Medulla oblongata (tissue), 1 donor: Measurements from ENCODE around the gene AMDHD2.
A peak's percentile ranks its signal among the peaks of the same experiment; 100 is the strongest.
"Not testable (repeated sequence)": the region's sequence is repeated elsewhere in the genome, so short reads cannot be mapped to it uniquely, and the experiment has no call there.

Experiments used
- DNase-seq: peaks from one replicate; pipeline ENCODE4 v3.0.0-alpha.2; 2015; ENCODE audit errors: extremely low spot score

Gene AMDHD2

DNA sequence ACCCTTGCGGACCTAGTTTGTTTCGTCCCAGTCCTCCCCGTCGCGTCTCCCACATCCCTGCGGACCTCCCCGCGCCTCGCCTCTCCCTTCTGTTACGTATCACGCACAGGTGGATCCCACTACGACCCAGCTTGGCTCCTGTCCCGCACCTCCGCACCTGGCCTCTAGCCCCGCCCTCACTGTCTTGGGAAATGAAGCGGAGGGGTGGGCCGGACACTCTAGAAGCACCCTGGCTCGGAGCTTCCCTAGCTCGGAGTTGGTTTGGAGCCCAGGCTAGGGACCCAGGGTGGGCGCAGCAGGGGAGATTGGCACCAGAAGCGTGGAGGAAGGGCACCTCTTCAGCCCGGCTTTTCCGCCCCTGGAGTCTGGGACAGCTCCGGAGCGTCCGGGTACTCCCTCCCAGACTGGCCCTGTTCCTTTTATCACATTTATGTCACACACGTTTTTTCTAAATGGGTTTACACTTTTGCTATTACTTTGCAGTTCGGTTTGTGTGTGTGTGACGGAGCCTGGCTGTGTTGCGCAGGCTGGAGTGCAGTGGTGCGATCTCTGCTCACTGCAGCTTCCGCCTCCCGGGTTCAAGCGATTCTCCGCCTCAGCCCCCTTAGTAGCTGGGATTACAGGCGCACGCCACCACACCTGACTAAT is 12.4 kb downstream of the AMDHD2 start:
- DNase-seq, result peak; percentile 64

GRCh38 chr16:2533142-2533755 is 13.1 kb downstream of the AMDHD2 start:
- DNase-seq, result not testable (repeated sequence)

- no peak for DNase-seq
Observed at GRCh38 chr16:2533912-2534311, 13.7 kb downstream of the AMDHD2 start.

GRCh38 chr16:2534335-2534734 is 14.2 kb downstream of the AMDHD2 start:
- not testable (repeated sequence) for DNase-seq

DNA sequence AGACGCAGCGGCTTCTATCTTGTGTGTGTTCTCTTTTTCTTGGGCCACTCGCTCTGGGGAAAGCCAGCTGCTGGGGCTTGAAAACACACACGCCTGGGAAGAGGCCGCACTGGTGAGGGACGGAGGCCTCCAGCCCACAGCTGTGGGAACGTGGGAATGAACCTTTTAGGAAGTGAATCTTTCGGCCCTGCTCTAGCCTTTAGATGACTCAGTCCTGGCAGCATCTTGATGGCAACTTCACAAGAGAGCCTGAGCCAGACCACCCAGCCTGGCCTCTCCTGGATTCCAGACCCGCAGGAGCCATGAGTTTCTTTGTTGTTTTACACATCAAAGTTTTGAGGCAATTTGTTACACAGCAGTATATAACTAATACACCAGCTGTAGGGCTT is 15.4 kb downstream of the AMDHD2 start:
- no peak for DNase-seq

DNA sequence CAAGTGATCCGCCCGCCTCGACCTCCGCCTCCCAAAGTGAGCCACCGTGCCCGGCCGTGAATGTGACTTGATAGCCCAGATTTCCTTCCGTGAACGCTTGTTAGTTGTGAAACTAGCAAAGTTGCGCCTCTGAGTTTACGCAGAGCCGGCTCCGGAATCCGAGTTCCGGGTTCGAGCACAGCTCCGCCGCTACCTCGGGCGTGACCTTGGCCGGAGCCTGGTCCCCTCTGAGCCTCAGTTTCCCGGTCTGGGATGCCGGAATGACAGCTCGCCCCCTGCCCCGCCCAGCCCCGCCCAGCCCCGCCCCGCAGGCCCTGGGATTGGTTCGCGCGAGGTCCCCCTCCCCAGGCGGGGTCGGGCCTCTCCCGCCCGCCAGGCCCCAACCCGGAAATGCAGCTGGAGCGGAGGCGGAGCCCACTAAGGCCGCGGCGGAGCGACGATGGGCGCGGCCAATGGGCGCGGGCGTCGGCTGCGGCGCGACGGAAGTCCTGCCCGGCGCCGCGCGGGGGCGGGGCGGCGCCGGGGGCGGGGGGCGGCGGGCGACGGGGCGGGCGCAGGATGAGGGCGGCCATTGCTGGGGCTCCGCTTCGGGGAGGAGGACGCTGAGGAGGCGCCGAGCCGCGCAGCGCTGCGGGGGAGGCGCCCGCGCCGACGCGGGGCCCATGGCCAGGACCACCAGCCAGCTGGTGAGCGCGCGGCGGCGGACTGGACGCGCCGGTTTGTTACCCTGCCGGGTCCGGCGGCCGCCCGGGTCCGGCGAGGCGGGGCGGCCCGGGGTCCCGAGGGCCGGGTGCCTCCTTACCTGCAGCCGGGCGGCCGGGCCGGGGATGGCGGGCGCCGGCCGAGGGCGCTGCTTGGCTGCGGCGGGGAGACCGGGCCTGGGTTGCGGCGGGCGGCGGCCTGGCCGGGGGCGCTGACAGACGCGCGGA is 17.5 kb downstream of the AMDHD2 start, which contains the start of gene PDPK1:
TSS of gene PDPK1 (plus strand) at position 571 of the 929 bp plus-strand sequence. CDS start at position 663, 92 bp downstream.
- DNase-seq, result peak; percentile 97

GRCh38 chr16:2539192-2539844 is 19.1 kb downstream of the AMDHD2 start:
- not testable (repeated sequence) for DNase-seq

GRCh38 chr16:2539845-2540458 is 19.8 kb downstream of the AMDHD2 start:
- DNase-seq, result not testable (repeated sequence)

DNA sequence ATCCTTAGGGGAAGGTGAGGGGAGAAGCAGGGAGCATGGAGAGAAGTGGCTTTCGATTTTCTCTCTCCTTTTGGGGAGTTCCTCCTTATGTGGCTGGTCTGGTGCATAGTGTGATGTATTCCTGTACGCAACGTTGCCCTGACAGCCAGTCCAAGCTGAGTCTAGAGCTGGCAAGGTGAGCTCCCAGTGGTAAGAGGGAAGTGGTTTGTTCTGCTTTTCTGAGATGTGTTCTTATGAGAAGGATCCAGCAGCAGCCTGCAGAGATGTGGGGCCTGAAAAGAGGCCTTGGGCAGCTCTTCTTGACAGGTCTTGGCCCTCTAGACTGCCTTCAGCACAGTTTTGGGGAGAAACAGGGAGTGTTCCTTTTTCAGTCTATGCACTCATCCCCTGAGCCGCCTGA is 20.7 kb downstream of the AMDHD2 start:
- DNase-seq, result not testable (repeated sequence)

DNA sequence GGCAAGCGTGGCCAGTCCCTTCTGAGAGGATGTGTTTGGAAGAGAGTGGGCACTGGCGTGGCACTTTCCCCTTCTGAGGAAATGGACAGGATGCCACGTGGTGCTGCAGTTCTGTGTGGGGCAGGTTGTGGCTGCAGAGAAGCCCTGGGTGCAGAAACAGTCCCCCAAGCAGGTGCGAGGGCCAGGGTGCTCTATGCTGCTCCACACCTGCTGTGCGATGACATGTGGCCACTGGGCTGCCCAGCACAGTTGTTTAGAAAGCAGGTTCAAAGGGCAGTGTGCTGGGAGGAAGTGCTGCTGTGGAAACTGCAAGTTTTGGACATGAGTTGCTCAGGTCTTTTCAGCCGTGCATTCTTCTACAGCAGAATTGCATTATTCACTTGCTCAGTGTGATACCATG is 21.2 kb downstream of the AMDHD2 start:
- not testable (repeated sequence) for DNase-seq

DNA sequence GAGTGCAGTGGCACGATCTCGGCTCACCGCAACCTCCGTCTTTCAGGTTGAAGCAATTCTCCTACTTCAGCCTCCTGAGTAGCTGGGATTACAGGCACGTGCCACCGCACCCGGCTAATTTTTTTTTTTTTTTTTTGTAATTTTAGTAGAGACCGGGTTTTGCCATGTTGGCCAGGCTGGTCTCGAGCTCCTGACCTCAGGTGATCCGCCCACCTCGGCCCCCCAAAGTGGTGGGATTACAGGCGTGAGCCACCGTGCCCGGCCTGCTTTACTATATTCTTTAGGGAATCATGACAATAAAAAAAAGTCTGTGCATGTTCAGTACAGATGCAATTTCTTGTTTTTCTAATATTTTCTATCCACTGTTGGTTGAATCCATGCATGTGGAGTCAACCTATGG is 23.6 kb downstream of the AMDHD2 start:
- not testable (repeated sequence) for DNase-seq

GRCh38 chr16:2550283-2550878 is 30.2 kb downstream of the AMDHD2 start:
- DNase-seq, result not testable (repeated sequence)

GRCh38 chr16:2551420-2551889 is 31.3 kb downstream of the AMDHD2 start:
- not testable (repeated sequence) for DNase-seq

DNA sequence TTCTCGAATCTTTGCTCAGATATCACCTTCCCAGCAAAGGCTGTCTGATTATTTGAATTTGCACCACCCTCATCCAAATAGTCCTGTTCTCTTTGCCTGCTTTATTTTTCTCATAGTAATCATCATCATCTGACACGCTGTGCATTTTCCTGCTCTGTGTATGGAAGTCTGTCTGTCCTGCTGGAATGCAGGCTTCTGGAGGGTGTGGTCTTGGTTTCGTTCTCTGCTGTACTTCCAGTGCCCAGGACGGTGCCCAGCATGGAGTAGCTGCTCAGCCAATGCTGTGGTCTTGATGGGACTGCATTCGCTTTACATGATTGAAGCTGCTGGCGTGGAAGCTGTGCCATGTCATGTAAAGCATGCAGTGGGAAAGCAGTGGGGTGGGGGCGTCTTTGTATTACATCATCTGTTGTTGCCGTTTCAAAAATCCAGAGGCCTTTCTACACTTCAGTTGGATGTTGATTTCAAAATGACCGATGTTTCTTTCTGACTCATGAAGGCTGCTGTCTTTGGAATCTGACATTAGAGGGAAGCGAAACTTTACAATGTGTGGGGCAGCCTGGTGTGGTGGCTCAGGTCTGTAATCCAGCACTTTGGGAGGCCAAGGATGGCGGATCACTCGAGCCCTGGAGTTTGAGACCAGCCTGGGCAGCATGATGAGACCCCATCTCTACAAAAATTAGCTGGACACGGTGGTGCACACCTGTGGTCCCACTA is 34.7 kb downstream of the AMDHD2 start:
- DNase-seq, result not testable (repeated sequence)

DNA sequence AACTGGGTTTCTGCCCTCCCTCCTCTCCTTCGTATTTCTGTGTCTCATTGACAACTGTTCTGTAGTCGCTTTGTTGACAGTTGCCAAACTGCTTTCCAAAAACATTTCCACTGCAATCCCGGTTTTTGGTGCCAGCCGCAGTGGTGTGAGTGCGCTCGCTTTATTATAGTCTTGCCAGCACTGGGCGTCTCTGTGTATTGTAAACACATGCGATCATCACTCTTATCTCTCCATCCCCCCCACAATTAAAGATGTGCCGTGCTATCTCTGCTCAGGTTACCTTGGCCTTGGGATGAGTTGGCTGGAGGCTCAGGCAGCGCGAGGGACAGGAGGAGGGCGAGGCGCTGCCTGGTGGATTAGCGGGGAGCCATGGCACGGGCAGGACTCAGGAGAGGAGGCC is 37.0 kb downstream of the AMDHD2 start:
- DNase-seq, result not testable (repeated sequence)

- DNase-seq, result not testable (repeated sequence)
Observed at GRCh38 chr16:2560131-2560797, 40.1 kb downstream of the AMDHD2 start.

GRCh38 chr16:2560798-2561133 is 40.6 kb downstream of the AMDHD2 start:
- DNase-seq, result not testable (repeated sequence)

- not testable (repeated sequence) for DNase-seq
Observed at GRCh38 chr16:2567506-2567905, 47.3 kb downstream of the AMDHD2 start.

GRCh38 chr16:2568573-2568972 is 48.4 kb downstream of the AMDHD2 start:
- not testable (repeated sequence) for DNase-seq

DNA sequence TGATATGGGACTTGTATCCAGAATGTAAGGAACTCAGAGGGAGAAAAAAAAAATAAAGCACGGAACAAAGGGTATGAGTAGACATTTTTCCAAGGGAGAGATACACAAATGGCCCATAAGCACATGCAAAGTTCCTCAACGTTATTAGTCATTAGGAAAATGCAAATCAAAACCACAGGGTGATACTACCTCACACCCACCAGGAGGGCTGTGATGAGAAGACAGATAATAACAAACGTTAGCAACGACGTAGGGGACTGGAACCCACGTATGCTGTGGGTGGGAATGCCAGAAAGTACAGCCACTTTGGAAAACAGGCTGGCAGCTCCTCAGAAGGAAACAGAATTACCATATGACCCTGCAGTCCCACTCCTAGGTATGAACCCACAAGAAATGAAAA is 52.5 kb downstream of the AMDHD2 start:
- not testable (repeated sequence) for DNase-seq
